IMR-90 (cell line): ENCODE data around the gene NOBOX. TPM values are rescaled to one million over a fixed set of nuclear protein-coding genes. Genes with fewer than 3 reads are reported as not detected.

Source experiments
- ATAC-seq: fragments of 200-7000 bp; cut with Tn5 transposase; 2 replicates; pipeline ENCODE4 v1.9.1; 2020; ENCODE audit warnings: low read depth, mild to moderate bottlenecking, moderate library complexity
- BruUV-seq: library from RNA; stranded (reverse); fragments of 400-500 nt; replicated peaks from 2 replicates; lab custom pipeline; 2021; lab: Mats Ljungman, UMichigan
- CTCF ChIA-PET: fragments of 300-600 bp; formaldehyde crosslinking; extraction: SDS; loops from one replicate; lab custom pipeline; 2021; ENCODE audit warnings: antibody characterized with exemption; lab: Yijun Ruan, JAX
- POLR2A ChIA-PET: fragments of 300-600 bp; sonication (Branson Sonifier 250); formaldehyde crosslinking; loops from one replicate; lab custom pipeline; 2022; ENCODE audit warnings: antibody characterized with exemption; ENCODE audit not compliant: unreplicated experiment; lab: Charles Lee
- DNase-seq: peaks from one replicate; pipeline ENCODE4 v3.0.0; 2013
- H2AFZ ChIP-seq: replicated peaks from 2 replicates; pipeline ENCODE3; 2013; ENCODE audit warnings: low read length, mild to moderate bottlenecking; ENCODE audit not compliant: poor library complexity
- H2AK5ac ChIP-seq: 2 replicates; pipeline ENCODE4 v1.6.1; 2013; ENCODE audit warnings: low read depth, low read length, inconsistent platforms
- H2AK9ac ChIP-seq: replicated peaks from 2 replicates; pipeline ENCODE3; 2013; ENCODE audit warnings: mild to moderate bottlenecking, low read depth, low read length, moderate library complexity; ENCODE audit not compliant: poor library complexity
- H2BK120ac ChIP-seq: 2 replicates; pipeline ENCODE4 v1.6.1; 2013; ENCODE audit warnings: low read depth, low read length, inconsistent platforms
- H2BK15ac ChIP-seq: 3 replicates; pipeline ENCODE4 v1.6.1; 2013; ENCODE audit warnings: low read depth, low read length, inconsistent platforms
- H2BK20ac ChIP-seq: 2 replicates; pipeline ENCODE4 v1.6.1; 2013; ENCODE audit warnings: low read depth, mild to moderate bottlenecking, inconsistent platforms, low read length, moderate library complexity
- H2BK5ac ChIP-seq: 2 replicates; pipeline ENCODE4 v1.6.1; 2013; ENCODE audit warnings: mild to moderate bottlenecking, low read depth, low read length, inconsistent platforms; ENCODE audit not compliant: poor library complexity, severe bottlenecking
- H3K14ac ChIP-seq: replicated peaks from 2 replicates; pipeline ENCODE4 v1.6.1; 2013; ENCODE audit warnings: low read depth, low read length, inconsistent platforms
- H3K18ac ChIP-seq: 2 replicates; pipeline ENCODE4 v1.6.1; 2013; ENCODE audit warnings: low read depth, low read length, control low read depth
- H3K23ac ChIP-seq: 2 replicates; pipeline ENCODE4 v1.6.1; 2013; ENCODE audit warnings: low read depth, low read length, inconsistent platforms
- H3K27ac ChIP-seq: 2 replicates; pipeline ENCODE4 v1.5.1; 2013; ENCODE audit warnings: mild to moderate bottlenecking, control low read depth, low read length; ENCODE audit not compliant: insufficient read depth
- H3K27me3 ChIP-seq: 2 replicates; pipeline ENCODE4 v1.6.1; 2013; ENCODE audit warnings: low read length; ENCODE audit not compliant: control insufficient read depth, insufficient read depth
- H3K36me3 ChIP-seq: 2 replicates; pipeline ENCODE4 v1.6.1; 2013; ENCODE audit warnings: low read length, mixed read lengths; ENCODE audit not compliant: control insufficient read depth, insufficient read depth
- H3K4ac ChIP-seq: 2 replicates; pipeline ENCODE4 v1.6.1; 2013; ENCODE audit warnings: low read depth, low read length, inconsistent platforms
- H3K4me1 ChIP-seq: 2 replicates; pipeline ENCODE4 v1.6.1; 2013; ENCODE audit warnings: low read length, mixed read lengths; ENCODE audit not compliant: control insufficient read depth, insufficient read depth
- H3K4me2 ChIP-seq: 2 replicates; pipeline ENCODE4 v1.6.1; 2013; ENCODE audit warnings: low read depth, mild to moderate bottlenecking, control low read depth, low read length, moderate library complexity
- H3K4me3 ChIP-seq: 2 replicates; pipeline ENCODE4 v1.5.1; 2013; ENCODE audit warnings: low read depth, mild to moderate bottlenecking, control low read depth, low read length, moderate library complexity; ENCODE audit not compliant: insufficient read depth
- H3K56ac ChIP-seq: 2 replicates; pipeline ENCODE4 v1.6.1; 2013; ENCODE audit warnings: low read length, inconsistent platforms; ENCODE audit not compliant: insufficient read depth; ENCODE audit errors: extremely low read depth
- H3K79me1 ChIP-seq, 2 experiments: 2 replicates each; pipeline ENCODE4 v1.6.1; 2013; ENCODE audit warnings: low read length in 2 of 2, inconsistent platforms in 1 of 2, low read depth in 1 of 2
- H3K9ac ChIP-seq: 2 replicates; pipeline ENCODE4 v1.6.1; 2013; ENCODE audit warnings: low read depth, low read length, control low read depth
- H3K9me1 ChIP-seq: 2 replicates; pipeline ENCODE4 v1.6.1; 2013; ENCODE audit warnings: low read length, inconsistent platforms; ENCODE audit not compliant: insufficient read depth
- H3K9me3 ChIP-seq: 2 replicates; pipeline ENCODE4 v1.6.1; 2013; ENCODE audit warnings: low read length; ENCODE audit not compliant: control insufficient read depth, insufficient read depth
- H4K20me1 ChIP-seq: 2 replicates; pipeline ENCODE4 v1.6.1; 2013; ENCODE audit warnings: low read length, inconsistent platforms; ENCODE audit not compliant: insufficient read depth
- H4K5ac ChIP-seq: 2 replicates; pipeline ENCODE4 v1.6.1; 2013; ENCODE audit warnings: mild to moderate bottlenecking, low read depth, low read length, control low read depth
- H4K8ac ChIP-seq, 2 experiments: 2 replicates each; pipeline ENCODE4 v1.6.1; 2013; ENCODE audit warnings: low read depth in 2 of 2, low read length in 2 of 2, control low read depth in 1 of 2, inconsistent platforms in 1 of 2
- H4K91ac ChIP-seq: 2 replicates; pipeline ENCODE4 v1.6.1; 2013; ENCODE audit warnings: low read depth, low read length, inconsistent platforms; ENCODE audit not compliant: insufficient read depth
- CEBPB ChIP-seq: IDR thresholded peaks from 2 replicates; pipeline ENCODE4 v1.6.1; 2012; ENCODE audit warnings: low read depth, low read length, improper control_type of control experiment
- FOS ChIP-seq: fragments of 150-350 bp; IDR thresholded peaks from 2 replicates; pipeline ENCODE4 v1.6.1; 2016; ENCODE audit warnings: low read depth, low read length
- MAZ ChIP-seq: IDR thresholded peaks from 2 replicates; pipeline ENCODE4 v1.6.1; 2012; ENCODE audit warnings: low read depth, mild to moderate bottlenecking, low read length, improper control_type of control experiment, moderate library complexity, borderline replicate concordance
- MXI1 ChIP-seq: IDR thresholded peaks from 2 replicates; pipeline ENCODE4 v1.6.1; 2012; ENCODE audit warnings: low read depth, mild to moderate bottlenecking, low read length, moderate library complexity, borderline replicate concordance
- NFE2L2 ChIP-seq: fragments of 150-350 bp; IDR thresholded peaks from 2 replicates; pipeline ENCODE4 v1.6.1; 2016; ENCODE audit warnings: low read depth, mild to moderate bottlenecking, low read length
- RAD21 ChIP-seq: IDR thresholded peaks from 2 replicates; pipeline ENCODE4 v1.6.1; 2012; ENCODE audit warnings: low read length, improper control_type of control experiment
- RCOR1 ChIP-seq: IDR thresholded peaks from 2 replicates; pipeline ENCODE4 v1.6.1; 2012; ENCODE audit warnings: mild to moderate bottlenecking, low read length, improper control_type of control experiment; ENCODE audit not compliant: insufficient replicate concordance
- RFX5 ChIP-seq: IDR thresholded peaks from 2 replicates; pipeline ENCODE4 v1.8.0; 2012; ENCODE audit warnings: low read depth, mild to moderate bottlenecking, low read length, moderate library complexity
- SMC3 ChIP-seq: fragments of 150-350 bp; IDR thresholded peaks from 2 replicates; pipeline ENCODE4 v1.6.1; 2016; ENCODE audit warnings: low read depth, mild to moderate bottlenecking, antibody characterized with exemption, low read length, moderate library complexity
- WGBS, 2 experiments: methylation state at CpG; one replicate each; pipeline versions ENCODE4 v1.1.5 to v1.1.7; 2013; ENCODE audit warnings: missing lambda C conversion rate in 2 of 2; ENCODE audit not compliant: insufficient read length in 1 of 2; ENCODE audit errors: extremely low coverage in 2 of 2; 5-methylcytosine and 5-hydroxymethylcytosine counted together
- dilution Hi-C: fragments of 300-500 bp; cut with HindIII; formaldehyde crosslinking; loops from one replicate; pipeline ENCODE4 v1.14.3; 2018; ENCODE audit warnings: low sequenced_read_pairs; ENCODE audit not compliant: unreplicated experiment
- in situ Hi-C: fragments of 300-500 bp; cut with MboI; formaldehyde crosslinking; loops from 3 replicates; pipeline ENCODE4 v1.14.3; 2019; ENCODE audit warnings: low sequenced_read_pairs, inconsistent platforms, mixed read lengths
- intact Hi-C: fragments of 100-400 bp; cut with micrococcal nuclease; formaldehyde crosslinking; loops from 2 replicates; pipeline ENCODE4 v1.10.0; 2022
- polyA plus RNA-seq, 3 experiments: library from polyadenylated mRNA; depleted of rRNA; stranded (reverse); fragments of >200 nt; gene quantifications; 2 replicates each; pipeline ENCODE4 v1.2.3, GENCODE V29; 2012; ENCODE audit warnings: low replicate concordance in 1 of 3
- total RNA-seq: library from RNA; depleted of rRNA; stranded (reverse); fragments of >200 nt; gene quantifications from 2 replicates; pipeline ENCODE4 v1.2.3, GENCODE V29; 2012
- TF ChIP-seq, protein P1 (sequence below): fragments of 150-350 bp; IDR thresholded peaks from 2 replicates; pipeline ENCODE4 v1.6.1; 2016; ENCODE audit warnings: low read depth, mild to moderate bottlenecking, low read length, moderate library complexity, borderline replicate concordance
- TF ChIP-seq, protein P2 (sequence below): conservative IDR thresholded peaks from 2 replicates; pipeline ENCODE4 v1.5.1; 2012; ENCODE audit warnings: mild to moderate bottlenecking, low read depth, low read length, improper control_type of control experiment

The NOBOX gene
- total and polyA plus RNA-seq, 2 of the 4 experiments (the other 2 are of a cell fraction): not detected

DNA sequence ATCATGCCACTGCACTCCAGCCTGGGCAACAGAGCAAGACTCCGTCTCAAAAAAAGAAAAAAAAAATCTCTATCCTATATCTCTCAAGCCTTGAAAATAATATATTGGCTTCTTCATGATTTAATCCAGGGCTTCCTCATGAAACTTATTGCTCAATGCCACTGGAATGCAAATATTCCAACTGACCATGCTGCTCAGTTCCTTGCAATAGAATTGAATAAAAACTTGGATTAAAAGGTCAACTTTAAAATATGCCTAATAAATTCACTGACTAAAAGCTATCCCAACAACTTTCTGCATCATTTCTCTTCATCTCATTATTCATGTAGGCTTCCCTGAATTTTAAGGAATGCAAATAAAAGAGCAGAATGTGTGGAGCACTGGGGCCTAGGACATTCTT, 42.1 kb upstream of the NOBOX start:
- H3K4me3 ChIP-seq: no peak overlapping the region
- no peak overlapping the region for H3K27ac ChIP-seq
- no peak overlapping the region for H3K18ac ChIP-seq
- no peaks in the 10 kb centered on the region for H3K79me1 ChIP-seq
- no peak overlapping the region for H2AFZ ChIP-seq
- H4K20me1 ChIP-seq: no peaks in the 10 kb centered on the region
- no peak overlapping the region for H3K9ac ChIP-seq
- no peak overlapping the region for H2AK9ac ChIP-seq
- no peak overlapping the region for H3K4ac ChIP-seq
- H2BK15ac ChIP-seq: no peak overlapping the region
- no peaks in the 10 kb centered on the region for H3K36me3 ChIP-seq
- H3K9me1 ChIP-seq: no peaks in the 10 kb centered on the region
- H3K23ac ChIP-seq: no peak overlapping the region
- no CpG with 5 or more reads among the region's 1 CpG for WGBS, 2 experiments
- H2AK5ac ChIP-seq: no peak overlapping the region
- H4K91ac ChIP-seq: no peak overlapping the region
- no peak overlapping the region for H3K56ac ChIP-seq
- H4K8ac ChIP-seq: no peak overlapping the region
- ChIA-PET POLR2A (no interaction called here), CTCF (no interaction called here)
- in situ Hi-C loops (no loop called here), intact Hi-C loops (no loop called here), dilution Hi-C loops (no loop called here)
- peaks cover 12% of the 10 kb centered on the region for H3K9me3 ChIP-seq
- H2BK20ac ChIP-seq: no peak overlapping the region
- no peak overlapping the region for H3K4me2 ChIP-seq
- no peak overlapping the region for H2BK120ac ChIP-seq
- TF ChIP-seq RAD21 (no peak), MAZ (no peak), NFE2L2 (no peak), RCOR1 (no peak), MXI1 (no peak), CEBPB (no peak), RFX5 (no peak), FOS (no peak), SMC3 (no peak)
- TF ChIP-seq, protein P1, sequence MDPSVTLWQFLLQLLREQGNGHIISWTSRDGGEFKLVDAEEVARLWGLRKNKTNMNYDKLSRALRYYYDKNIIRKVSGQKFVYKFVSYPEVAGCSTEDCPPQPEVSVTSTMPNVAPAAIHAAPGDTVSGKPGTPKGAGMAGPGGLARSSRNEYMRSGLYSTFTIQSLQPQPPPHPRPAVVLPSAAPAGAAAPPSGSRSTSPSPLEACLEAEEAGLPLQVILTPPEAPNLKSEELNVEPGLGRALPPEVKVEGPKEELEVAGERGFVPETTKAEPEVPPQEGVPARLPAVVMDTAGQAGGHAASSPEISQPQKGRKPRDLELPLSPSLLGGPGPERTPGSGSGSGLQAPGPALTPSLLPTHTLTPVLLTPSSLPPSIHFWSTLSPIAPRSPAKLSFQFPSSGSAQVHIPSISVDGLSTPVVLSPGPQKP: no peak
- TF ChIP-seq, protein P2, sequence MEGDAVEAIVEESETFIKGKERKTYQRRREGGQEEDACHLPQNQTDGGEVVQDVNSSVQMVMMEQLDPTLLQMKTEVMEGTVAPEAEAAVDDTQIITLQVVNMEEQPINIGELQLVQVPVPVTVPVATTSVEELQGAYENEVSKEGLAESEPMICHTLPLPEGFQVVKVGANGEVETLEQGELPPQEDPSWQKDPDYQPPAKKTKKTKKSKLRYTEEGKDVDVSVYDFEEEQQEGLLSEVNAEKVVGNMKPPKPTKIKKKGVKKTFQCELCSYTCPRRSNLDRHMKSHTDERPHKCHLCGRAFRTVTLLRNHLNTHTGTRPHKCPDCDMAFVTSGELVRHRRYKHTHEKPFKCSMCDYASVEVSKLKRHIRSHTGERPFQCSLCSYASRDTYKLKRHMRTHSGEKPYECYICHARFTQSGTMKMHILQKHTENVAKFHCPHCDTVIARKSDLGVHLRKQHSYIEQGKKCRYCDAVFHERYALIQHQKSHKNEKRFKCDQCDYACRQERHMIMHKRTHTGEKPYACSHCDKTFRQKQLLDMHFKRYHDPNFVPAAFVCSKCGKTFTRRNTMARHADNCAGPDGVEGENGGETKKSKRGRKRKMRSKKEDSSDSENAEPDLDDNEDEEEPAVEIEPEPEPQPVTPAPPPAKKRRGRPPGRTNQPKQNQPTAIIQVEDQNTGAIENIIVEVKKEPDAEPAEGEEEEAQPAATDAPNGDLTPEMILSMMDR: no peak
- DNase-seq: no peak
- ATAC-seq: no peak
- no peaks in the 10 kb centered on the region for H3K27me3 ChIP-seq
- H3K14ac ChIP-seq: no peak overlapping the region
- H4K5ac ChIP-seq: no peak overlapping the region
- H3K4me1 ChIP-seq: no peaks in the 10 kb centered on the region
- no peak overlapping the region for H2BK5ac ChIP-seq
- BruUV-seq: no TSS peak
